ENCODE measurements around the gene ZYG11A.

DNA sequence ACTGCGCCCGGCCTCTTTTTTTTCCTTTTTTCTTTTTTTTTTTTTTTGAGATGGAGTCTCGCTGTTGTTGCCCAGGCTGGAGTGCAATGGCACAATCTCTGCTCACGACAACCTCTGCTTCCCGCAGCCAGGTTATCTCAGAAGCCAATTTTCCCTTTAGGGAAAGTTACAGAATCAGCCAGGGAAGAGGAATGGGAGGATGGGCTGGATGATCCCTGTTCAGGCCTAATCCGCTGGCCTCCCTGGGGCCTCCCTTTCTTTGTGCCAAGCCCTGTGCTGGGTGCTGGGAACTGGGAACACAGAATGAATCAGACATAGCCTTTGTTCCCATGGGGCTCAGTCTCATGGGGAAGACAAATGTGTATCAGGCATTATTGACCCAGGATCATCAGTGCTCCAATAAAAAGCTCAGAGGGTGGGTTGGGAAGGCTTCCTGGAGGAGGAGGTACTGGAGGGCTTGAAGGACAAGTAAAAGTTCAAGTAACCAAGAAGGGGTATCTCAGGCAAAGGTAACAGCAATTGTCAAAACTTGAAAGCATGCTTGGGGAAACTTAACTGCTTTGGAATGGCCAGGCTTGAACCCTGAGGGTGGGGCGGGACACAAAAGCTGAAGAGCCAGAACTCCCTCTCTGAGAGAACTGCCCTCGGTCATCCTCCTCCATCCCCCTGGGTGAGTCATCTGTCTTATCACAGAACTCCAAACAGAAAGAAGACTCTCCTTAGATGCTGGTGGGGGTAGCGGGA is 64.7 kb downstream of the ZYG11A start:
- no peak for TF ChIP-seq POLR2A (IDR thresholded peaks at IDR 0.05)
- TF ChIP-seq, protein P1, sequence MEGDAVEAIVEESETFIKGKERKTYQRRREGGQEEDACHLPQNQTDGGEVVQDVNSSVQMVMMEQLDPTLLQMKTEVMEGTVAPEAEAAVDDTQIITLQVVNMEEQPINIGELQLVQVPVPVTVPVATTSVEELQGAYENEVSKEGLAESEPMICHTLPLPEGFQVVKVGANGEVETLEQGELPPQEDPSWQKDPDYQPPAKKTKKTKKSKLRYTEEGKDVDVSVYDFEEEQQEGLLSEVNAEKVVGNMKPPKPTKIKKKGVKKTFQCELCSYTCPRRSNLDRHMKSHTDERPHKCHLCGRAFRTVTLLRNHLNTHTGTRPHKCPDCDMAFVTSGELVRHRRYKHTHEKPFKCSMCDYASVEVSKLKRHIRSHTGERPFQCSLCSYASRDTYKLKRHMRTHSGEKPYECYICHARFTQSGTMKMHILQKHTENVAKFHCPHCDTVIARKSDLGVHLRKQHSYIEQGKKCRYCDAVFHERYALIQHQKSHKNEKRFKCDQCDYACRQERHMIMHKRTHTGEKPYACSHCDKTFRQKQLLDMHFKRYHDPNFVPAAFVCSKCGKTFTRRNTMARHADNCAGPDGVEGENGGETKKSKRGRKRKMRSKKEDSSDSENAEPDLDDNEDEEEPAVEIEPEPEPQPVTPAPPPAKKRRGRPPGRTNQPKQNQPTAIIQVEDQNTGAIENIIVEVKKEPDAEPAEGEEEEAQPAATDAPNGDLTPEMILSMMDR (IDR thresholded peaks at IDR 0.05 in 4 of 5, conservative IDR thresholded peaks at IDR 0.05 in 1 of 5): no peak
